ENCODE measurements around the gene CRYBB3. TPM values are rescaled to one million over a fixed set of nuclear protein-coding genes. Genes with fewer than 3 reads are reported as not detected.

The CRYBB3 gene
- total RNA-seq, 4 donors from 2014 or later = not detected

- DNase-seq = no peak
- no peaks in the 10 kb centered on the region for H3K9me3 ChIP-seq
- H3K36me3 ChIP-seq = no peaks in the 10 kb centered on the region
- no peak overlapping the region for H3K27ac ChIP-seq
- no peaks in the 10 kb centered on the region for H3K27me3 ChIP-seq
- intact Hi-C loops (cut with DNase I; ENCODE audit: low total_unique reads) = no loop called here
- H3K4me3 ChIP-seq = no peak overlapping the region
- TF ChIP-seq CTCF (IDR thresholded peaks at IDR 0.05) = no peak
- TF ChIP-seq POLR2A (IDR thresholded peaks at IDR 0.05) = no peak
- H3K4me1 ChIP-seq = no peaks in the 10 kb centered on the region
Observed at GRCh38 chr22:25182131-25183110, 17.2 kb upstream of the CRYBB3 start.

DNA sequence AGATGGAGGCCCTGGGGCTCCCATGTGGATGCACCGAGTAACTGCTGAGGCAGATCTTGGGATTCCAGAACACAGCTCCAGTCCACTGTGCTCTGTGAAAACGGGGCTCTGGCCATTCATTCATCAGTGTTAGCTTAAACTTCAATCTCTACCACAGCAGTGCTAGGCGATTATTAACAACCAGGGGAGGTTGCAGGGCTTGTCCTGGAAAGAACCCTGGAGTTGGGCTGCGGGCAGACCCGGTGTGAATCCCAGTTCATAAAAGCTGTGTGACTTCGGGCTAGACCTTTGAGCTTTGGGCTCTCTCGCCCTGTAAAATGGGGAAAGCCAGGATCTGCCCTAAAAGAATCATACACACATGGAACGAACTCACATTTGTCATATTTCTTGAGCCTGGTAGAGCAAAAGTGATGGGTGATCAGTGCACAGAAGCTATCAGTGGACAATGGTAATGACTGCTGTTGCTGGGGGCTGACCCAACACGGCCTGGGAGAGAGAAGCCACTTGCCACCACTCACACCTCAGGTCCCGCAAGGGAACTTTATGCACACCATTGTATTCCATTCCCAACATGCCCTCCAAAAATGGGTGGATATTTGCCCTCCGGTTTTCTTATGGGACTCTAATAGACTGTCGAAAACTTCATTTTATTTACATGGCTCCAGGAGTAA is 15.6 kb upstream of the CRYBB3 start:
- intact Hi-C loops (cut with DNase I; ENCODE audit: low total_unique reads) = no loop called here
- no peaks in the 10 kb centered on the region for H3K36me3 ChIP-seq
- H3K4me3 ChIP-seq = no peak overlapping the region
- no peaks in the 10 kb centered on the region for H3K27me3 ChIP-seq
- H3K27ac ChIP-seq = no peak overlapping the region
- no peaks in the 10 kb centered on the region for H3K4me1 ChIP-seq
- DNase-seq = no peak
- TF ChIP-seq POLR2A (IDR thresholded peaks at IDR 0.05) (no peak), CTCF (IDR thresholded peaks at IDR 0.05) (no peak)
- no peaks in the 10 kb centered on the region for H3K9me3 ChIP-seq

DNA sequence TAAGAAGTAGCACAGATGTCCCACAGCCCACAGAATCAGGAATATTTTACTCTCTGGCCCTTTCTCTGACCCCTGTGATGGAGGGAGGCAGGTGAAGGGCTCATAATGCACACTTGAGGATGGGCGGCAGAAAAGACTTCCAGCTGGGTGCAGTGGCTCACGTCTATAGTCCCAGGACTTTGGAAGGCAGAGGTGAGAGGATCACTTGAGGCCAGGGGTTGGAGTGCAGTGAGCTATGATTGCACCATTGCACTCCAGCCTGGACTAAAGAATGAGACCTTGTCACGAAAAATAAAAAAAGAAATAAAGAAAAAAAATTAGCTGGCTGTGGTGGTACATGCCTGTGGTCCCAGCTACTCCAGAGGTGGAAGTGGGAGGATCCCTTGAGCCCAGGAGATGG is 13.5 kb upstream of the CRYBB3 start:
- H3K9me3 ChIP-seq = no peaks in the 10 kb centered on the region
- H3K4me3 ChIP-seq = no peak overlapping the region
- no peak for DNase-seq
- no peaks in the 10 kb centered on the region for H3K36me3 ChIP-seq
- H3K27ac ChIP-seq = no peak overlapping the region
- no peaks in the 10 kb centered on the region for H3K27me3 ChIP-seq
- TF ChIP-seq POLR2A (IDR thresholded peaks at IDR 0.05) (no peak), CTCF (IDR thresholded peaks at IDR 0.05) (no peak)
- intact Hi-C loops (cut with DNase I; ENCODE audit: low total_unique reads) = no loop called here
- H3K4me1 ChIP-seq = no peaks in the 10 kb centered on the region

GRCh38 chr22:25187469-25187868 is 12.2 kb upstream of the CRYBB3 start:
- no peaks in the 10 kb centered on the region for H3K27me3 ChIP-seq
- H3K27ac ChIP-seq = no peak overlapping the region
- no peak for DNase-seq
- H3K4me3 ChIP-seq = no peak overlapping the region
- H3K36me3 ChIP-seq = no peaks in the 10 kb centered on the region
- no peaks in the 10 kb centered on the region for H3K4me1 ChIP-seq
- intact Hi-C loops (cut with DNase I; ENCODE audit: low total_unique reads) = no loop called here
- H3K9me3 ChIP-seq = no peaks in the 10 kb centered on the region
- TF ChIP-seq POLR2A (IDR thresholded peaks at IDR 0.05) = no peak
- TF ChIP-seq CTCF (IDR thresholded peaks at IDR 0.05) = no peak

DNA sequence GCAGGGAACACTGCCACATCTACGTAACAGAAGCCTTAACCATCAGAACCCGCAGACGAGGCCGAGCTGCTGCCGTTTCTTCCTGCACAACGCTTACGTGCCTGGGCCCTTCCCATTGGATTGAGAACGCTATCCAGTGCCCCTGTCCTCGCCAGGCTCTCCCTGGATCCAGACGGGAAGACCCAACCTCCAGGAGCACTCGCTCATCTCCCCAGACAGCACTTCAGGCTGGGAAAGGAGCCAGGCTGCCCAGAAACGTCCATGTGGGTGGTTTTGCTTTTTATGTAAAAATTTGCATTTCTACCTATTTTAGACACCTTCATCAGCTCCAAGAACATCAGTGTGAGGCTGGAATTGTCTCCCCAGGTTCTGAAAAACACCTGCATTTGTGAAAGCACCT is 7.3 kb upstream of the CRYBB3 start:
- Histone ChIP-seq H3K4me1 (no peaks in the 10 kb centered on the region), H3K27ac (no peak overlapping the region), H3K36me3 (no peaks in the 10 kb centered on the region), H3K27me3 (no peaks in the 10 kb centered on the region), H3K9me3 (no peaks in the 10 kb centered on the region), H3K4me3 (no peak overlapping the region)
- TF ChIP-seq CTCF (IDR thresholded peaks at IDR 0.05) = no peak
- no peak for TF ChIP-seq POLR2A (IDR thresholded peaks at IDR 0.05)
- DNase-seq = no peak
- intact Hi-C loops (cut with DNase I; ENCODE audit: low total_unique reads) = no loop called here

Data from uterus (tissue), 4 donors.